Caco-2 (cell line): ENCODE results near the gene PIEZO1. TPM values are rescaled to one million over a fixed set of nuclear protein-coding genes. Genes with fewer than 3 reads are reported as not detected.

ENCODE experiments used
- BruUV-seq: library from RNA; stranded (reverse); fragments of 400-500 nt; replicated peaks from 2 replicates; lab custom pipeline; 2021; lab: Mats Ljungman, UMichigan
- CTCF ChIA-PET: fragments of 300-600 bp; sonication (Branson Sonifier 250); formaldehyde crosslinking; loops from one replicate; lab custom pipeline; 2022; ENCODE audit warnings: antibody characterized with exemption; lab: Charles Lee
- POLR2A ChIA-PET: fragments of 300-600 bp; sonication (Branson Sonifier 250); formaldehyde crosslinking; loops from one replicate; lab custom pipeline; 2022; ENCODE audit warnings: antibody characterized with exemption; lab: Charles Lee
- DNase-seq, 2 experiments: peaks; one replicate each; pipeline versions ENCODE4 v3.0.0 to v3.0.0-alpha.2; 2020 to 2022
- H3K27me3 ChIP-seq: replicated peaks from 2 replicates; pipeline ENCODE4 v1.6.0; 2011; ENCODE audit warnings: low read length; ENCODE audit not compliant: control insufficient read depth, insufficient read depth
- H3K36me3 ChIP-seq: 2 replicates; pipeline ENCODE4 v1.5.1; 2011; ENCODE audit warnings: low read length; ENCODE audit not compliant: control insufficient read depth, insufficient read depth
- H3K4me1 ChIP-seq: fragments of 250-450 bp; sonication (Bioruptor Pico); 2 replicates; pipeline ENCODE4 v1.5.1; 2020; ENCODE audit warnings: mild to moderate bottlenecking
- H3K4me3 ChIP-seq: 2 replicates; pipeline ENCODE4 v1.5.1; 2011; ENCODE audit warnings: low read depth, mild to moderate bottlenecking, control low read depth, low read length
- H3K9me3 ChIP-seq: fragments of 250-450 bp; sonication (Bioruptor Pico); 2 replicates; pipeline ENCODE4 v1.5.1; 2020; ENCODE audit warnings: mild to moderate bottlenecking, moderate library complexity
- H3K27ac Mint-ChIP-seq: one replicate; pipeline ENCODE4 v1.8.0; 2022; ENCODE audit warnings: mixed read lengths; ENCODE audit not compliant: unreplicated experiment
- H3K27me3 Mint-ChIP-seq: one replicate; pipeline ENCODE4 v1.8.0; 2022; ENCODE audit warnings: mixed read lengths; ENCODE audit not compliant: insufficient read depth, unreplicated experiment
- H3K36me3 Mint-ChIP-seq: one replicate; pipeline ENCODE4 v1.8.0; 2022; ENCODE audit warnings: mild to moderate bottlenecking, mixed read lengths; ENCODE audit not compliant: insufficient read depth, unreplicated experiment
- H3K4me1 Mint-ChIP-seq: one replicate; pipeline ENCODE4 v1.8.0; 2022; ENCODE audit warnings: low read depth, mixed read lengths; ENCODE audit not compliant: unreplicated experiment
- H3K4me3 Mint-ChIP-seq: one replicate; pipeline ENCODE4 v1.8.0; 2022; ENCODE audit warnings: mild to moderate bottlenecking, moderate library complexity, mixed read lengths; ENCODE audit not compliant: unreplicated experiment
- H3K9me3 Mint-ChIP-seq: one replicate; pipeline ENCODE4 v1.8.0; 2022; ENCODE audit warnings: mixed read lengths; ENCODE audit not compliant: unreplicated experiment
- intact Hi-C: fragments of 100-400 bp; cut with micrococcal nuclease; formaldehyde crosslinking; loops from one replicate; pipeline ENCODE4 v1.10.0; 2022; ENCODE audit not compliant: unreplicated experiment
- total RNA-seq: library from RNA; stranded (reverse); gene quantifications from 2 replicates; pipeline ENCODE4 v1.2.3, GENCODE V29; 2022
- TF ChIP-seq, protein P1 (sequence below), 2 experiments: fragments of 200-600 bp in 1 of 2; IDR thresholded peaks; 1 replicate in 1 of 2; 2 replicates in 1 of 2; pipeline versions ENCODE4 v1.5.1 to v1.8.0; 2011 to 2022; ENCODE audit warnings: antibody characterized with exemption in 1 of 2, control low read depth in 1 of 2, inconsistent platforms in 1 of 2, low read depth in 1 of 2, low read length in 1 of 2, mild to moderate bottlenecking in 1 of 2, moderate library complexity in 1 of 2; ENCODE audit not compliant: insufficient read depth in 1 of 2, severe bottlenecking in 1 of 2, unreplicated experiment in 1 of 2

The PIEZO1 gene
- total RNA-seq, 1 experiment from 2014 or later, result 248 TPM

DNA sequence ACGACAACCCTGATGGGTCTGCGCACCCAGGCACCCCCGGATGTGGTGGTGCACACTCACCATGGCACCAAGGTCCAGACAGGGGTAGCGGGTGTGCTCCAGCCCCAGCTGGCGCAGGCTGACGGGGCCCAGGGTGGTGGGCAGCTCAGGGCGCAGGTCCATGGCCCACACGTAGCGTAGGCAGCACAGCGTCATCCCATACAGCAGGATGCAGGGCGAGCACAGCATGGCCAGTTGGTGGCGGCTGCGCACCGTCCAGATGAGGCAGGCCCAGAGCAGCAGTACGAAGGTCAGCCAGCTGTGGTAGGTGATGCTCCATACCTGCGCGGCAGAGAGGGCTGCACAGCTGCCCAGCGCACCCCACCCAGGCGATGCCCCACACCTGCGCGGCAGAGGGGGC is 48.9 kb downstream of the PIEZO1 start:
- Histone ChIP-seq H3K36me3 (peaks cover 3% of the 10 kb centered on the region), H3K4me3 (no peak overlapping the region), H3K9me3 (no peaks in the 10 kb centered on the region), H3K27me3 (no peaks in the 10 kb centered on the region), H3K4me1 (no peaks in the 10 kb centered on the region)
- no TSS peak for BruUV-seq
- Mint-ChIP-seq H3K27me3 (no peaks in the 10 kb centered on the region), H3K36me3 (peaks cover 47% of the 10 kb centered on the region), H3K9me3 (no peaks in the 10 kb centered on the region), H3K4me3 (no peak overlapping the region), H3K4me1 (no peaks in the 10 kb centered on the region), H3K27ac (no peak overlapping the region)
- CTCF ChIA-PET, result interaction anchor here (1.0 to 2.2 kb wide), 4 partner anchors 23 to 75 kb away, joined by 3 to 30 read pairs (median 24); partner anchors contain the start of gene APRT
- POLR2A ChIA-PET, result no interaction called here
- intact Hi-C loops, result no loop called here
- no peak for DNase-seq
- TF ChIP-seq, protein P1, sequence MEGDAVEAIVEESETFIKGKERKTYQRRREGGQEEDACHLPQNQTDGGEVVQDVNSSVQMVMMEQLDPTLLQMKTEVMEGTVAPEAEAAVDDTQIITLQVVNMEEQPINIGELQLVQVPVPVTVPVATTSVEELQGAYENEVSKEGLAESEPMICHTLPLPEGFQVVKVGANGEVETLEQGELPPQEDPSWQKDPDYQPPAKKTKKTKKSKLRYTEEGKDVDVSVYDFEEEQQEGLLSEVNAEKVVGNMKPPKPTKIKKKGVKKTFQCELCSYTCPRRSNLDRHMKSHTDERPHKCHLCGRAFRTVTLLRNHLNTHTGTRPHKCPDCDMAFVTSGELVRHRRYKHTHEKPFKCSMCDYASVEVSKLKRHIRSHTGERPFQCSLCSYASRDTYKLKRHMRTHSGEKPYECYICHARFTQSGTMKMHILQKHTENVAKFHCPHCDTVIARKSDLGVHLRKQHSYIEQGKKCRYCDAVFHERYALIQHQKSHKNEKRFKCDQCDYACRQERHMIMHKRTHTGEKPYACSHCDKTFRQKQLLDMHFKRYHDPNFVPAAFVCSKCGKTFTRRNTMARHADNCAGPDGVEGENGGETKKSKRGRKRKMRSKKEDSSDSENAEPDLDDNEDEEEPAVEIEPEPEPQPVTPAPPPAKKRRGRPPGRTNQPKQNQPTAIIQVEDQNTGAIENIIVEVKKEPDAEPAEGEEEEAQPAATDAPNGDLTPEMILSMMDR (IDR thresholded peaks at IDR 0.05; ENCODE audit: insufficient read depth in 1 of 2, low read depth in 1 of 2, low read length in 1 of 2, severe bottlenecking in 1 of 2, unreplicated experiment in 1 of 2), result no peak

DNA sequence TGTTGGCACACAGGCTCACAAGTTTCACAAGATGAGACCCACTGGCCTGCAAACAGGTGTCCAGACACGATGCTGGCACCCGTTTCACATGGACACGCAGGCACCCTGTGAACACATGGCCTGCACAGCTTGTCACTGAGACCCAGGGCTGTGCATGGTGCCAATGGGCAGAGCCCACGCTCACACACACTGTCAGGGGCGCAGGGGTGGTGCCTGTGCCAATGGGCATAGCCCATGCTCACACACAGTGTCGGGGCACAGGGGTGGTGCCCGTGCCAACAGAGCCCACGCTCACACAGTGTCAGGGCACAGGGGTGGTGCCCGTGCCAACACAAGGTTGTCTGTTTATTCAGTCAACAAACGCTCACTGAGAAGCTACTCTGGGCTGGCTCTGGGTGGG is 49.4 kb downstream of the PIEZO1 start:
- Mint-ChIP-seq H3K27me3 (no peaks in the 10 kb centered on the region), H3K9me3 (no peaks in the 10 kb centered on the region), H3K4me1 (no peaks in the 10 kb centered on the region), H3K4me3 (no peak overlapping the region), H3K36me3 (peaks cover 51% of the 10 kb centered on the region), H3K27ac (no peak overlapping the region)
- no peak for DNase-seq
- no peaks in the 10 kb centered on the region for H3K4me1 ChIP-seq
- ChIA-PET CTCF (interaction anchor here (1.0 to 2.2 kb wide), 2 partner anchors 24 to 28 kb away, joined by 3 to 30 read pairs; no protein-coding TSS in a partner anchor), POLR2A (no interaction called here)
- no peaks in the 10 kb centered on the region for H3K27me3 ChIP-seq
- TF ChIP-seq, protein P1 (IDR thresholded peaks at IDR 0.05; ENCODE audit: insufficient read depth in 1 of 2, low read depth in 1 of 2, low read length in 1 of 2, severe bottlenecking in 1 of 2, unreplicated experiment in 1 of 2), result no peak
- no TSS peak for BruUV-seq
- intact Hi-C loops, result no loop called here
- H3K36me3 ChIP-seq, result peaks cover 3% of the 10 kb centered on the region; the same call in 1 of the 2 replicates
- no peak overlapping the region for H3K4me3 ChIP-seq
- no peaks in the 10 kb centered on the region for H3K9me3 ChIP-seq

DNA sequence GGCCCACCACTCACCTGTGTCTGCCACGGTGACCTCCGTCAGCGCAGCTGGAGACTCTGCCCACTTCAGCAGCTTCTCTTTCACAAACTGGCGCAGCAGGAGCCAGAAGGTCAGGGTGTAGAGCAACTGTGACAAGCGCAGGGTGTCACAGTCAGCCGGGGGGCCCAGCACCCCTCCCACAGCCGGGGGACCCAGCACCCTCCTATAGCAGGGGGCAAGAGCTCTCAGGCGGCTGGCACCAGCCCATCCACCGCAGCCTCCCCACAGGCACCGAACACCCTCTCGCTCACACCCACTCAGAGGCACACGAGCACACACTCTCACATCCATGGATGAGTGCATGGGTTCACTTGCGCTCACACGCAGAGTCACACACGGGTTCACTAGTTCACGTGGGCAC is 49.9 kb downstream of the PIEZO1 start:
- Histone ChIP-seq H3K27me3 (no peaks in the 10 kb centered on the region), H3K36me3 (peaks cover 3% of the 10 kb centered on the region; the same call in 1 of the 2 replicates), H3K4me1 (no peaks in the 10 kb centered on the region), H3K4me3 (no peak overlapping the region), H3K9me3 (no peaks in the 10 kb centered on the region)
- Mint-ChIP-seq H3K9me3 (no peaks in the 10 kb centered on the region), H3K4me1 (no peaks in the 10 kb centered on the region), H3K36me3 (peaks cover 51% of the 10 kb centered on the region), H3K27me3 (no peaks in the 10 kb centered on the region), H3K27ac (no peak overlapping the region), H3K4me3 (no peak overlapping the region)
- intact Hi-C loops, result no loop called here
- TF ChIP-seq, protein P1 (IDR thresholded peaks at IDR 0.05; ENCODE audit: insufficient read depth in 1 of 2, low read depth in 1 of 2, low read length in 1 of 2, severe bottlenecking in 1 of 2, unreplicated experiment in 1 of 2), result no peak
- ChIA-PET POLR2A (no interaction called here), CTCF (no interaction called here)
- no TSS peak for BruUV-seq
- no peak for DNase-seq
